HUES48 (cell line): Measurements from ENCODE around the gene USO1.

ENCODE experiments used
- H3K27ac ChIP-seq: one replicate; pipeline ENCODE4 v1.7.0; 2013; ENCODE audit warnings: low read depth, low read length, inconsistent platforms
- H3K27me3 ChIP-seq: 2 replicates; pipeline ENCODE4 v1.6.1; 2013; ENCODE audit warnings: mild to moderate bottlenecking, low read length; ENCODE audit not compliant: control insufficient read depth, insufficient read depth
- H3K36me3 ChIP-seq: 2 replicates; pipeline ENCODE4 v1.6.1; 2013; ENCODE audit warnings: low read length; ENCODE audit not compliant: control insufficient read depth, insufficient read depth
- H3K4me1 ChIP-seq: 2 replicates; pipeline ENCODE4 v1.6.1; 2013; ENCODE audit warnings: mild to moderate bottlenecking, low read length; ENCODE audit not compliant: control insufficient read depth, insufficient read depth
- H3K4me3 ChIP-seq: 2 replicates; pipeline ENCODE4 v1.5.1; 2013; ENCODE audit warnings: mild to moderate bottlenecking, low read depth, low read length
- H3K9ac ChIP-seq: 2 replicates; pipeline ENCODE4 v1.6.1; 2013; ENCODE audit warnings: mild to moderate bottlenecking, low read depth, low read length, moderate library complexity
- H3K9me3 ChIP-seq: 2 replicates; pipeline ENCODE4 v1.6.1; 2013; ENCODE audit warnings: low read length; ENCODE audit not compliant: control insufficient read depth, insufficient read depth

USO1 gene

DNA sequence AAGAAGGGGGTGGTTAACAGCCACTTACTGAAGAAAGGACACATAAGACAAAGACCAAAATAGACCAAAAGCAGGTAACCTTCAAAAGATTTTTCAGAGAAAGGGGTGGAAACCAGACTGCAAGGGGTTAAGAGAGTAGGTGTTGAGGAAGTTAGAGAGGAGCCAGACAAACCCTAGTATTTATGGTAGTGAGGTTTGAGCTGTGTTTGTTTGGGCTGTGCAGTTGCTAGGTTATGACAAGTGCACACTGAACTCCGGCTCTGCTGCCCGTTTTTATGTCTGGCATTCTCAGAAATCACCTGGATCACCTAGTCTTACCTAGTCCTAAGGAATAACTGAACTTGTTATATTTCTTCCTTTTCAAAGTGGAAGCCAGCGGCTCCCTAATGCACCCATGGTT lies 28.3 kb upstream of the USO1 start:
- Histone ChIP-seq H3K4me3 (no peak overlapping the region), H3K27ac (no peak overlapping the region), H3K27me3 (no peaks in the 10 kb centered on the region), H3K4me1 (no peaks in the 10 kb centered on the region), H3K36me3 (peaks cover 43% of the 10 kb centered on the region), H3K9ac (no peak overlapping the region), H3K9me3 (no peaks in the 10 kb centered on the region)

- H3K36me3 ChIP-seq = peaks cover 38% of the 10 kb centered on the region
- H3K9me3 ChIP-seq = no peaks in the 10 kb centered on the region
- H3K27ac ChIP-seq = no peak overlapping the region
- no peak overlapping the region for H3K4me3 ChIP-seq
- no peak overlapping the region for H3K9ac ChIP-seq
- H3K4me1 ChIP-seq = no peaks in the 10 kb centered on the region
- H3K27me3 ChIP-seq = no peaks in the 10 kb centered on the region
Measured at GRCh38 chr4:75696581-75696980, 27.8 kb upstream of the USO1 start.

DNA sequence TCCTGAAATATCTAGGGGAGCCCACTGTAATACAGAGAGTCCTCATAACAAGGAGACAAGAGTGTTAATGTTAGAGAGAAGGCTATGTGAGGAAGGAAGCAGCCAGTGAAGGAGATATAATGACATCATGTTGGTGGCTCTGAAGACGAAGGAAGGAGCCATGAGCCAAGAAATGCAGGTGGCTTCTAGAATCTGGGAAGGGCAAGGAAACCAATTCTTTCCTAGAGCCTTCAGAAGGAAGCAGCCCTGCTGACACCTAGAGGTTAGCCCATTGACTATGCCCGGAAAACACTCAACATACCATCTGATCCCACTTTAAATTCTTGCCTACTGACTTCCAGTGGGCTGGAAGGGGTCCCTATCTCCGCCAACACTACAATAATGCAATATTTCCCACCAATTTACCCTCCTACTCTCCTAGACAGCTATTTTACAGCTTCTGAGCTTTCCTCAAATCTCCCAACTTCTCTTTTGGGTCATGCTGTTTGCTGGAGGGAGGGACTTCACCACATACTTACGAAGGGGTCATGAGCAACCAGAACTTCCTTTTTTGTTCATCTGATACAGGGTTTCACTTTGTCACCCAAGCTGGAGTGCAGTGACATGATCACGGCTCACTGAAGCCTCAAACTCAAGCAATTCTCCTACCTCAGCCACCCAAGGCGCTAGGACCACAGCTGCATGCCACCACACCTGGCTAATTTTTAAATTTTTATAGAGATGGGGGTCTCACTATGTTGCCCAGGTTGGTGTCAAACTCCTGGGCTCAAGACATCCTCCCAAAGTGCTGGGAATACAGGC lies 26.0 kb upstream of the USO1 start:
- no peak overlapping the region for H3K27ac ChIP-seq
- no peak overlapping the region for H3K4me3 ChIP-seq
- H3K9ac ChIP-seq = no peak overlapping the region

DNA sequence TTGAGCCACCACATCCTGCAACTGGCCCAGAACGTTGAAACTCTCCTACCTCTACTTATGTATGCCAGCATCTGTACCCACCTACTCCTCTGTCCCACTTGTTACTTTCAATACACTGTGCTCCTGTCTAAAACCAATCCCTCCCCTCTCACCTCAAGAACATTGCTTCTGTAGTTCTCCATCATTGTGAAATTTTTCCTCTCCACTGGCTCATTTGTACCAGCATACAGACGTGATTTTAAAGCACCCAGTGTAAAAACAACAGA lies 25.5 kb upstream of the USO1 start:
- Histone ChIP-seq H3K9me3 (no peaks in the 10 kb centered on the region), H3K27ac (no peak overlapping the region), H3K36me3 (peaks cover 23% of the 10 kb centered on the region), H3K27me3 (no peaks in the 10 kb centered on the region), H3K9ac (no peak overlapping the region), H3K4me3 (no peak overlapping the region), H3K4me1 (peaks cover 16% of the 10 kb centered on the region)

More for the DNA sequence above, 26.0 kb upstream of the USO1 start:
- Histone ChIP-seq H3K9me3 (no peaks in the 10 kb centered on the region), H3K27me3 (no peaks in the 10 kb centered on the region), H3K36me3 (peaks cover 27% of the 10 kb centered on the region), H3K4me1 (peaks cover 12% of the 10 kb centered on the region)

- Histone ChIP-seq H3K9ac (no peak overlapping the region), H3K36me3 (peaks cover 20% of the 10 kb centered on the region), H3K9me3 (no peaks in the 10 kb centered on the region), H3K4me1 (peaks cover 16% of the 10 kb centered on the region), H3K4me3 (no peak overlapping the region), H3K27me3 (no peaks in the 10 kb centered on the region), H3K27ac (no peak overlapping the region)
Measured at GRCh38 chr4:75699299-75699698, 25.1 kb upstream of the USO1 start.

DNA sequence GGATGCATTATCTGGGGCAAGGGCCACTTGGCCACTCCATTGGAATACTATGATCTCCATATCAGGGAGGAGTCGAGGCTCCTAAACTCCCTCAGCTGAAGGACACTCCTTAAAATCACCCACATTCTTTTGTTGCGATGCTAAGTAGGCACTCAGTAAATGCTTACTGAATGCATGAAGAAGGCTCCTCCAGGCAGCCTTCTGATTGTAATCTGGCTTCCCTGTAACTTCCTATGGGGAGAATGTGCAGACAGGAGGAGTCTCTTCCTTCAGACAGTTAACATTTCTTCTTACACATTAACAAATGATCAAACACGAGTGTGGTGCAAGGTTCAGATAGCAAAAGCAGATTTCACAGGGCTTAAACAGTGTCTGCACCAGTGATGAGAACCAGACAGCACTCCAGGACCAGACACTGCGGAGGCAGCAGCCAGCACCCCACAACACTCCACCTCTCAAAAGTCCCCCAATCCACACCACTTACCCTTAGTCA lies 21.4 kb upstream of the USO1 start:
- H3K9me3 ChIP-seq = no peaks in the 10 kb centered on the region
- H3K9ac ChIP-seq = peak overlapping the region; percentile 0; the same call in 1 of the 2 replicates
- H3K36me3 ChIP-seq = peaks cover 7% of the 10 kb centered on the region; the same call in 1 of the 2 replicates
- H3K27ac ChIP-seq = peak overlapping the region; percentile 71
- no peak overlapping the region for H3K4me3 ChIP-seq
- peaks cover 38% of the 10 kb centered on the region for H3K4me1 ChIP-seq
- no peaks in the 10 kb centered on the region for H3K27me3 ChIP-seq

DNA sequence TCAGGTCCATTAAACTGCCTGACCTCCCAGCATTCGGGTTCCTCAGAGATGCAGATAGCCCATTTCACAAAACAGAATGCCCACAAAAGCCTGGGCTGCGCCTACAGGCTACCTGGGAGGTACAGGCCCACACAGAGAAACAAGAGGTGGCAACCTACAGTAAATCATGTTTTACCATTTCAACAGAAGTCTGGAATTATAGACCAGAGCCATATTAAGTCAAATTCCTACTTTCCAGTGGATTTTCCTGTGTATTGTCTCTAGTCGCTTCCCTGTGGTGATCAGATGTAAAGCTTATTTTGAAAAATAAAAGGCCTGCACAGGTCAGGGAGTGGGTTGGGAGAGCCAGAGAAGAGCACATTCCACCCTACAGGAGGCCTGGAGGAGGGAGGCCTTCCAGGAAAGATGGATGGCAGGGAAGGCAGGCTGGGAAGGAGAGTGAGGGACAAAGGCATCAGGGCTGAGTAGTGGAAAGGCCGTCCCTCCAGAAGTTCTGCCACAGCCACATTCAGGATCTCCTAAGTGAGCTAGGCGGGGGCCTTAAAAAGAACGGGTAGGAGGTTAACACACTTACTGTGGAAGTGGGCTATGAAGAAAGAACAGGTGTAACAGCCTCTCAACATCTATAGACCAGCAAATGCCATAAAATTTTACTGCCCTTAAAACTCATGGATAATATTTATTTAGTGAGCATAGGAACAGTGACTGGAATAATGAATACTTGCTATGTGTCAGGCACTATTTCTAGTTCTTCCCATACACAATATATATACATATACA lies 19.0 kb upstream of the USO1 start:
- Histone ChIP-seq H3K27me3 (no peaks in the 10 kb centered on the region), H3K9me3 (no peaks in the 10 kb centered on the region), H3K9ac (peak overlapping the region; percentile 51; the same call in 1 of the 2 replicates), H3K4me3 (0 out of 2 replicates have a peak overlapping the region, but pooled peaks have one; percentile 18), H3K36me3 (peaks cover 11% of the 10 kb centered on the region; the same call in 1 of the 2 replicates), H3K4me1 (peaks cover 42% of the 10 kb centered on the region), H3K27ac (peak overlapping the region; percentile 84)

- H3K4me1 ChIP-seq = peaks cover 31% of the 10 kb centered on the region
- H3K27ac ChIP-seq = peak overlapping the region; percentile 59
- H3K9me3 ChIP-seq = no peaks in the 10 kb centered on the region
- no peak overlapping the region for H3K4me3 ChIP-seq
- H3K9ac ChIP-seq = no peak overlapping the region
- peaks cover 30% of the 10 kb centered on the region for H3K36me3 ChIP-seq
- no peaks in the 10 kb centered on the region for H3K27me3 ChIP-seq
Measured at GRCh38 chr4:75708218-75708691, 16.1 kb upstream of the USO1 start.

GRCh38 chr4:75710246-75710645 lies 14.1 kb upstream of the USO1 start:
- Histone ChIP-seq H3K9me3 (no peaks in the 10 kb centered on the region), H3K36me3 (peaks cover 35% of the 10 kb centered on the region), H3K27me3 (no peaks in the 10 kb centered on the region), H3K4me3 (no peak overlapping the region), H3K4me1 (peaks cover 20% of the 10 kb centered on the region), H3K27ac (no peak overlapping the region), H3K9ac (no peak overlapping the region)

- no peak overlapping the region for H3K27ac ChIP-seq
- H3K9ac ChIP-seq = no peak overlapping the region
Measured at GRCh38 chr4:75714011-75714410, 10.4 kb upstream of the USO1 start.

DNA sequence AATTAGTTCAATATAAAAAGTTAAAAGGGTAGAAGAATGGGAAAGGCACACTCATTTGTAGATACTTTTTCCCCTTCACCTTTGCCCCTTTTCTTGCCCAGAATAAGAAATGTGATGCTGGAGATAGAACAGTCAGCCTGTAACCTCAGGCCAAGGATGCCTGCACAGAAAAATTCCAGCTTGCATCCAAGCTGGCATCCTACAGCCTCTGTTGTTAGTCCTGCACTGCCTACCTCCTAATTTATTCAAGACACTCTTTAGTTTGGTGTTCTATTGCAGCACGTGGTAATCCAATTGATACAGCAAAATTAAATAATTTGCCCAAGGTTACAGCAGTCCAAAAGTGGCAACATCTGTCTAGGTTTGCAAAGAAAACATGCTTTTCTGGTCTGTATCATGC lies 9.7 kb upstream of the USO1 start:
- Histone ChIP-seq H3K4me3 (no peak overlapping the region), H3K4me1 (peaks cover 8% of the 10 kb centered on the region; the same call in 1 of the 2 replicates), H3K36me3 (peaks cover 52% of the 10 kb centered on the region), H3K27ac (no peak overlapping the region), H3K27me3 (no peaks in the 10 kb centered on the region), H3K9me3 (no peaks in the 10 kb centered on the region), H3K9ac (no peak overlapping the region)

More at GRCh38 chr4:75714011-75714410, 10.4 kb upstream of the USO1 start:
- no peak overlapping the region for H3K4me3 ChIP-seq
- peaks cover 47% of the 10 kb centered on the region for H3K36me3 ChIP-seq
- peaks cover 8% of the 10 kb centered on the region; the same call in 1 of the 2 replicates for H3K4me1 ChIP-seq
- no peaks in the 10 kb centered on the region for H3K9me3 ChIP-seq
- H3K27me3 ChIP-seq = no peaks in the 10 kb centered on the region
